HG03196 (cell line): ENCODE data around the gene CMSS1.

Experiments
- ATAC-seq: cut with Tn5 transposase; IDR thresholded peaks from one replicate; pipeline ENCODE4 v1.9.1; 2021; ENCODE audit not compliant: unreplicated experiment

The CMSS1 gene

GRCh38 chr3:100010087-100010417 is 192.4 kb downstream of the CMSS1 start:
- ATAC-seq, result no peak

- ATAC-seq, result no peak
Measured at GRCh38 chr3:100018806-100019205, 201.1 kb downstream of the CMSS1 start.

DNA sequence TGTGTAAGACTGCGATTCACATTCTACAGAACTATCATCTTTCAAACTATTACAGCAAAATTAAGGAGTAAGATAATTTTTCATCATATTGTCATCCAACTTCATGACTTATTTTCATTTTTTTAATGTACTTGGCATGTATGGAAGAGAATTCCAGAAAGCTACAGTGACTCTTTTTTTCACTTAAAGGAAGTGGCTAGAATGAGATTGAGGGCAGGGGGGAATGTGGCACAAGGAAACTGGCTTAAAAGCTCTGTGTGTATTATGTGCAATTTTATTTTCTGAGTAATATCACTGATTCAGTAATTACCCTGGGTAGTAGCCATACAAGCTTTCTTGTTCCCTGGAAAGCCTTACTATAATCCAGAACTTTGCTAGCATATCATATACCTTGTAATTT is 202.1 kb downstream of the CMSS1 start:
- ATAC-seq, result no peak

- no peak for ATAC-seq
Measured at GRCh38 chr3:100020876-100021644, 203.4 kb downstream of the CMSS1 start.

DNA sequence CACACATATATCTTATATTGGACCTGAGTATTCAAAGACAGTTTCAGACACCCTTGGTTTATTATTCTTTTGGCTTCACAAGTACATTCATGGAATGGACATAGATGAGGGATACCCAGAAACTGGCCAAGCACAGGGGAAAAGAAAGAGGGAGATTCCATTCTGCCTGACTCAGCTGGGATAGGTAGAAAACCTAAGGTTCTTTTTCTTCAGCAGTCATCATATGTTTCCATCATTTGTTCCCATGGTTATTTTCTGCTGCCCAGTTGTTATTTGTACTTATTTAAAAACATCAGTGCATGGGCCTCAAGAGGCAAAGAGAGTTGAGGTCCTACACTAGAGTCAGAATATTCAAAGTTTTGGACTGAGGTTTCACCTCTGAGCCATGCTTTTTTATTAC is 204.8 kb downstream of the CMSS1 start:
- no peak for ATAC-seq

GRCh38 chr3:100023150-100023549 is 205.5 kb downstream of the CMSS1 start:
- ATAC-seq, result no peak

DNA sequence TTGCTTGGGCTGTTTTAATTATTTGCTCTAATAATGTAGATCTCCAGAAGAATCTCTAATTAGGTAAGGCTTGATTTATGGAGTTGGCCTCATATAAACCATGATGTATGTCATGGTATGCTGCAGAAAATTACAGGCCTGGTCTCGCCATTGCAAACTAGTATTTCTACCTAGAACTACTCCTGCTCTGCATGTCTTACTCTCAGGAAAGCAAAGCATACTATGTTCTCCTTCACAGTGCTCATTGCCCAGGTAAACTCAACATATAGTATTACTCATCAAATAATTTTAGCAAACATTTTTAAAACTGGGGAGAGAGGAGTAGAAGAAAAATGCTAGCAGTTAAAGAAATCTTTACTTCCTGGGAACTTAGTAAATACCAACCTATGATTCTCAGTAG is 205.9 kb downstream of the CMSS1 start:
- no peak for ATAC-seq

DNA sequence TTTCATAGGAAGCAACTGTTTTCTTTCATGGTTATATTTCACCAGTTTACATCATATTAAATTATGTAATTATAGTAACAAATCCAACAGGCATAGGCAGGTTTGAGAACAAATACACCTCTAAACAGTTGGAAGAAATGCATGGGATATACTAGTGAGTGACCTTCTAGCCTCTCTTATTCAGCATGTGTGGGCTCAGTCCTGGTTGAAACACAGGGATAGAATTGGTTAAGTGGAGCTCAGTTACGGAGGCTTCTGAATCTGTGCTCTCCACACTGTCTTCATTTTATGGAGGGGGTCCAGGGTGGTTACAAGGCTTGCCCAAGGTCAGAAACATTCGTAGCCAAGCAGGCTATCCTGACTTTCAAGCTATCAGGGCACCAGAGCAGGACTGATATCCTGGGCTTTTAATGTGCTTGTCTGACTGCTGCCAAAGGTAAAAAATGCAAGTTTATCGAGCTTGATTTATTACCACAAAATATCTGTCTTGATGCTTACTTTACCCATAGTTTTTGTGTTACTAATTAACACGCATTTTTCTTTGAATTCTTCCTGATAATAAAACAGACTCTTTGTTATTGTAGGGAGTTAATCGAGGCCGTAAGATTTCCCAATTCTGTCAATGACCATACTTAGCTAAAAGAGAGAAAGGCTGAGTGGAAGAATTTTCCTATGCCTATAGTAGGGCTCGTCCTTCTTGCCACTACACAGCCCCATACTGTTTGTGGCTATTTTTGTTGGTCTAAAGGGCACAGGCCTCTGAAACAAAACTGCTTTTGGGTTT is 207.1 kb downstream of the CMSS1 start:
- no peak for ATAC-seq

DNA sequence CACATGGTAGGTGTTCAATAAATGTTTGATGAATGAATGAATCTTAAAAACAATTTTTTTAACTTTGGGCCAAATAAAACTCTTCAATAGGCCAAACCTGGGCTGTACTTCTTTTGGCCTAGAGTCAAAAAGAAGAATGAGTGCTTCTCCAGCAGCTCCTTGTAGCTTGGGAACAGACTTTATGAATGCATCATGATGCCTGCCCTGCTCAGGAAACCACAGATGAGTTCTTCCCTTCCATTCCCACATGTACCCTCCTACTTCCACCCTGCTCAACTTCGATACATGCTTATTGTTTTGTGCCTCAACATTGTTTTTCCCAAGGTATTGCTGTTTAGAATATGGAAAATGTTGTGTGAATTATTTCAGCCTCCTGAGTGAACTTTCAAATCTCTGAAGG is 209.7 kb downstream of the CMSS1 start:
- no peak for ATAC-seq

DNA sequence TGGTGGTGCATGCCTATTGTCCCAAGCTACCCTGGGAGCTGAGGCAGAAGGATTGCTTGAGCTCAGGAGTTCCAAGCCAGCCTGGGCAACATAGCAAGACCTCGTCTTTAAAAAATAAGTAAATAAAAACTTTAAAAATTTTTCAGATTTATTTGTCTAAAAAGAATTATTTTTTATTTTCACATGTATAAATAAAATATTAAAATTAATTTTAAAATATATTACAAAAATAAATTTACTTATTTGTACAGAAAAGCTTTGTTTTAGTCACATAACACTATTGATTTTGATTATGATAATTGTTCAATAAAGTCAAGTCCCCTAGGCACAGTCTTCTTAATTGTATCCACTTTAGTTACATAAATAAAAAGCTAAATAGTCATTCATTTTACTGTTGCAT is 211.4 kb downstream of the CMSS1 start:
- ATAC-seq, result no peak

GRCh38 chr3:100029689-100030088 is 212.0 kb downstream of the CMSS1 start:
- ATAC-seq, result no peak

DNA sequence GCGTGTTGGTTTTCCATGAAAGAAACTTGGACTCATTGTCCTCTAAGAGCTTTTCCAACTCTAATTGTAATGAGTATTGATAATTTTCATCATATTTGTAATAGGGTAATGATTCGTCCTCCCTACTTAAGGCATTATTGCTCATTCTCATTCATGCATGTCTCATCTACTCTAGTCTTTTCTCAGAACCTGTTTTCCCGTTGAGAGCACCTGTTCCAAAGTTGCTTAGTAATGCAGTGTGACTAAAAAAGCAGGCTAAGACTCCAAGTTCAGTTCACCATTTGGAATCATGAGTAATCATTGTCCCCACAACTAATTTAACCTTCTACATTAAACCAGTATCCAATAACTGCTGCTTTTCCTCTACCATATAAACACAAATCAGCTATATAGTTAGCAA is 212.7 kb downstream of the CMSS1 start:
- ATAC-seq, result no peak

GRCh38 chr3:100030914-100031425 is 213.3 kb downstream of the CMSS1 start:
- no peak for ATAC-seq

DNA sequence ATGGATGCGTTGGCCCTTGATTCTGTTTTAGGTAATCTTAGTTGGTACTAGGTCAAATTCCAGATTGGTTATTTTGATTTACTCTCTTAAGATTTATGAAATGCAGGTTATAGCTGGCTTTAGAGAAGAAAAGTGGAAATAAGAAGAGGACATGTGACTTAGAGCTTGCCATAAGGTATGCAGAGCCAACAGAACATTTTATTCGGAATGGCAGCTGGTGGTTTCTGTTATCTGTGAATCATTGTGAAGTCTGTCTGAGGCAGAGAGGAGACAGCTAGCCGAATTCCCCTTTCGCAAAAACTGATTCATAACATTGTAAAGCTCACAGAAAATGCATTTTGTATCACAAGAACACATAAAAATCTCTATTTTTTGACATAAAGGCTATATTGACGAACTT is 214.6 kb downstream of the CMSS1 start:
- ATAC-seq, result no peak

DNA sequence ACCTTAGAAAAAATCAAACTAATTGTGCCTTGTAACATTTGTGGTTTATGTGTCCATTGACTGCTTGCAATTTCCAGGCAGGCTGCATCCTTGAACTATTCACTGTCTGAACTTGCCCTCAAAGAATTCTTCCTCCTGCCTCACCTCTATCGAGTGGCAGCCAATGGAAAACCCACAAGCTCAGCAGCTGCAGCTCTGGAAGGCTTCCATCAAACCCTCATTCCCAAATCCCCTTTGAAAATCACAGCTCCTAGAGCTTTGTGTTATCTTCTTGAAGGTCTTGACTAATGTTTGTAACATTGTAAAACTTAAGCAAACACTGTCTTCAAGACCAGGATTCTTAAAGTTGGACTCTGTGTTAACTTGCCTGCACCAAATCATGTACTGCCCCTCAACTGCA is 215.5 kb downstream of the CMSS1 start:
- ATAC-seq, result no peak

- ATAC-seq, result no peak
Measured at GRCh38 chr3:100033903-100034471, 216.3 kb downstream of the CMSS1 start.

- no peak for ATAC-seq
Measured at GRCh38 chr3:100039075-100039474, 221.4 kb downstream of the CMSS1 start.

DNA sequence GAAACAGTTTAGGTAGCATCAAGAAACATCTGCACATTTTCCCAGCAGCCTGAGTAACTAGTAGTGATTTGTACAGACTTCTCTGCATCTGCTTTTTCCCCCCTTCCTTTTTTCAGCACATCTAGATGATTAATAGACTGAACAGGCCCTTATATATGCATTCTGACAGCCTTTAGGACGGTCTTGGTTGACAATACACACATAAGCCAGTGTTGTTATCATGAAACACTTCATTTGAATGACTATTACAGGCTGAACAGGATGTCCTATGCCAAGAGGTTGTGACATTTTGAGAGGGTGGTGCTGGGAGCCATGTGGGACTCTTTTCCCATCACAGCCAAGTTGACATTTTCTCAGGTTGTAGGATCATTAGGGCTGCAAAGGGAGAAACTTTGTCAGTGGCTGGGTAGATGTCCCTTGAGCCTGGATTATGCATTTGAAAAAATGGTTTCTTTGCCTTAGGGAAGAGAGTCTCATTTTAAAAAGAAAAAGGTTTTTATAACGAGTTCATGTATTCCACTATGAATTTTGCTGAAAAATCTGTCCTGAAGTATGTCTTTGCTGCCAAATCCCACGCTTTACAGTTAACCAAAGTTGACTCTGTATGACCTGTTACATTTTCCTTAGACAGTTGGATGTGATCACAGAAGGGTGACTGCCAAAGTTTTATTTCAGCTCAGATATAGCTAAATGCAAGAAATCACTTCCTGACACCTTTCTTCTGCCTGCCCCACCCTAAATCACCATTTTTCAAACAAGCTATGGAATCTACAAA is 223.0 kb downstream of the CMSS1 start:
- no peak for ATAC-seq

- ATAC-seq, result no peak
Measured at GRCh38 chr3:100041328-100041749, 223.7 kb downstream of the CMSS1 start.

- no peak for ATAC-seq
Measured at GRCh38 chr3:100042166-100042981, 224.7 kb downstream of the CMSS1 start.
